Liver (tissue), 9 donors: ENCODE measurements around the gene NPR2. TPM values are rescaled to one million over a fixed set of nuclear protein-coding genes. Genes with fewer than 3 reads are reported as not detected.

Experiments
- DNase-seq: peaks from one replicate; pipeline ENCODE4 v3.0.0-alpha.2; 2017; ENCODE audit warnings: low spot score
- H3K27ac ChIP-seq, 2 donors: one replicate each; pipeline ENCODE4 v1.7.0; 2013; ENCODE audit warnings: inconsistent platforms in 2 of 2, low read length in 2 of 2, control low read depth in 1 of 2, low read depth in 1 of 2, mild to moderate bottlenecking in 1 of 2
- H3K27me3 ChIP-seq, 4 donors: one replicate each; pipeline versions ENCODE4 v1.6.1 to v1.7.0; 2013; ENCODE audit warnings: low read length in 3 of 4, inconsistent platforms in 1 of 4, mild to moderate bottlenecking in 1 of 4, moderate library complexity in 1 of 4; ENCODE audit not compliant: control insufficient read depth in 4 of 4, insufficient read depth in 4 of 4
- H3K36me3 ChIP-seq, 4 donors: one replicate each; pipeline versions ENCODE4 v1.6.1 to v1.7.0; 2013; ENCODE audit warnings: low read length in 3 of 4, mild to moderate bottlenecking in 3 of 4, low read depth in 1 of 4, moderate library complexity in 1 of 4; ENCODE audit not compliant: control insufficient read depth in 4 of 4, insufficient read depth in 3 of 4
- H3K4me1 ChIP-seq, 4 donors: one replicate each; pipeline versions ENCODE4 v1.6.1 to v1.7.0; 2013; ENCODE audit warnings: low read length in 3 of 4, mild to moderate bottlenecking in 3 of 4, moderate library complexity in 1 of 4; ENCODE audit not compliant: control insufficient read depth in 4 of 4, insufficient read depth in 4 of 4
- H3K4me3 ChIP-seq, 3 donors: one replicate each; pipeline versions ENCODE4 v1.6.1 to v1.7.0; 2013; ENCODE audit warnings: low read length in 3 of 3, control low read depth in 1 of 3, low read depth in 1 of 3, mild to moderate bottlenecking in 1 of 3
- H3K9ac ChIP-seq, 2 donors: one replicate each; pipeline ENCODE4 v1.7.0; 2013; ENCODE audit warnings: low read length in 2 of 2, mild to moderate bottlenecking in 2 of 2, moderate library complexity in 2 of 2, control low read depth in 1 of 2, low read depth in 1 of 2
- H3K9me3 ChIP-seq, 4 donors: one replicate each; pipeline versions ENCODE4 v1.6.1 to v1.7.0; 2013; ENCODE audit warnings: low read length in 3 of 4; ENCODE audit not compliant: control insufficient read depth in 4 of 4
- ATF3 ChIP-seq: IDR thresholded peaks from 2 replicates; pipeline ENCODE4 v1.6.1; 2016; ENCODE audit warnings: antibody characterized with exemption
- CTCF ChIP-seq: fragments of 150-350 bp; IDR thresholded peaks from 2 replicates; pipeline ENCODE4 v1.5.1; 2017; ENCODE audit warnings: improper control_type of control experiment, low read depth, low read length; ENCODE audit not compliant: missing input control
- EGR1 ChIP-seq, 2 donors: IDR thresholded peaks; 2 replicates each; pipeline ENCODE4 v1.6.1; 2016 to 2018; ENCODE audit warnings: antibody characterized with exemption in 2 of 2, low read depth in 2 of 2
- FOXA1 ChIP-seq: IDR thresholded peaks from 2 replicates; pipeline ENCODE4 v1.6.1; 2016; ENCODE audit warnings: antibody characterized with exemption
- FOXA2 ChIP-seq: IDR thresholded peaks from 2 replicates; pipeline ENCODE4 v1.6.1; 2016; ENCODE audit warnings: antibody characterized with exemption
- GABPA ChIP-seq, 2 donors: IDR thresholded peaks in 1 of 2; conservative IDR thresholded peaks in 1 of 2; 2 replicates each; pipeline ENCODE4 v1.6.1; 2016; ENCODE audit warnings: antibody characterized with exemption in 2 of 2, mild to moderate bottlenecking in 1 of 2, moderate library complexity in 1 of 2
- HNF4A ChIP-seq, 2 donors: conservative IDR thresholded peaks; 2 replicates each; pipeline ENCODE4 v1.6.1; 2016; ENCODE audit warnings: antibody characterized with exemption in 2 of 2, mild to moderate bottlenecking in 2 of 2
- HNF4G ChIP-seq: IDR thresholded peaks from 2 replicates; pipeline ENCODE4 v1.6.1; 2016; ENCODE audit warnings: antibody characterized with exemption
- JUND ChIP-seq, 2 donors: IDR thresholded peaks; 2 replicates each; pipeline ENCODE4 v1.6.1; 2016; ENCODE audit warnings: antibody characterized with exemption in 2 of 2
- MAX ChIP-seq: IDR thresholded peaks from 2 replicates; pipeline ENCODE4 v1.6.1; 2016; ENCODE audit warnings: antibody characterized with exemption
- NR2F2 ChIP-seq: IDR thresholded peaks from 2 replicates; pipeline ENCODE4 v1.6.1; 2016; ENCODE audit warnings: antibody characterized with exemption
- RAD21 ChIP-seq, 2 donors: IDR thresholded peaks; 2 replicates each; pipeline ENCODE4 v1.6.1; 2016; ENCODE audit warnings: antibody characterized with exemption in 2 of 2, mild to moderate bottlenecking in 2 of 2
- RXRA ChIP-seq, 2 donors: IDR thresholded peaks; 2 replicates each; pipeline ENCODE4 v1.6.1; 2017 to 2018; ENCODE audit warnings: antibody characterized with exemption in 2 of 2, mild to moderate bottlenecking in 1 of 2
- SP1 ChIP-seq: IDR thresholded peaks from 2 replicates; pipeline ENCODE4 v1.6.1; 2018; ENCODE audit warnings: antibody characterized with exemption, mild to moderate bottlenecking
- TAF1 ChIP-seq: conservative IDR thresholded peaks from 2 replicates; pipeline ENCODE4 v1.6.1; 2016; ENCODE audit warnings: antibody characterized with exemption, mild to moderate bottlenecking
- YY1 ChIP-seq: IDR thresholded peaks from 2 replicates; pipeline ENCODE4 v1.6.1; 2016; ENCODE audit warnings: antibody characterized with exemption, mild to moderate bottlenecking
- ZBTB33 ChIP-seq: IDR thresholded peaks from 2 replicates; pipeline ENCODE4 v1.6.1; 2016; ENCODE audit warnings: antibody characterized with exemption
- WGBS: extraction: QIAGEN DNeasy Blood & Tissue Kit; methylation state at CpG from one replicate; pipeline ENCODE4 v1.1.7; 2013; 5-methylcytosine and 5-hydroxymethylcytosine counted together
- polyA plus RNA-seq, 2 donors: library from polyadenylated mRNA; stranded (reverse) in 1 of 2; unstranded in 1 of 2; fragments of 200-250 nt in 1 of 2; fragments of >200 nt in 1 of 2; fragmentation: Nextera tagmentation in 1 of 2; extraction: Ambion mirVana in 1 of 2; gene quantifications; one replicate each; pipeline versions ENCODE4 v1.2.1 to v1.2.3, GENCODE V29; 2013 to 2015
- total RNA-seq, 2 donors: library from RNA; depleted of rRNA; stranded (reverse); fragments of >200 nt; gene quantifications; one replicate each; pipeline ENCODE4 v1.2.3, GENCODE V29; 2014
- TF ChIP-seq, protein P1 (sequence below): IDR thresholded peaks from 2 replicates; pipeline ENCODE4 v1.6.1; 2016; ENCODE audit warnings: antibody characterized with exemption, mild to moderate bottlenecking
- donor health status: healthy.
- donor health status: healthy.
- donor health status: healthy.
- donor health status: healthy.
- donor health status: healthy.

NPR2 gene
- total and polyA plus RNA-seq, 4 donors = 8.6 to 17.1 (median 11.2) TPM

GRCh38 chr9:35835766-35836165 lies 44.4 kb downstream of the NPR2 start:
- Histone ChIP-seq H3K9ac (no peak overlapping the region), H3K4me1 (peaks cover 14 to 30% (median 22%) of the 10 kb centered on the region in 4 donors), H3K4me3 (no peak overlapping the region), H3K9me3 (no peaks in the 10 kb centered on the region), H3K27me3 (no peaks in the 10 kb centered on the region), H3K27ac (peak overlapping the region; percentile 55 to 59), H3K36me3 (no peaks in the 10 kb centered on the region)
- DNase-seq = no peak
- 20% methylated on average over 2 of the region's 2 CpGs for WGBS
- TF ChIP-seq GABPA (IDR thresholded peaks at IDR 0.05 in 1 of 2, conservative IDR thresholded peaks at IDR 0.05 in 1 of 2) (peak in 1 of 2 donors; percentile 67), JUND (IDR thresholded peaks at IDR 0.05) (peak in 1 of 2 donors; percentile 50), RAD21 (IDR thresholded peaks at IDR 0.05) (peak in 1 of 2 donors; percentile 33), FOXA1 (no peak), YY1 (peak; percentile 54), RXRA (IDR thresholded peaks at IDR 0.05) (peak; percentile 91 to 95), MAX (peak; percentile 83), ATF3 (peak; percentile 55), ZBTB33 (no peak), CTCF (no peak), HNF4A (conservative IDR thresholded peaks at IDR 0.05) (peak; percentile 93 to 96), SP1 (peak; percentile 96), EGR1 (IDR thresholded peaks at IDR 0.05; ENCODE audit: low read depth in 2 of 2) (peak in 1 of 2 donors; percentile 75), HNF4G (peak; percentile 78), FOXA2 (no peak), NR2F2 (peak; percentile 90), TAF1 (no peak)
- TF ChIP-seq, protein P1, sequence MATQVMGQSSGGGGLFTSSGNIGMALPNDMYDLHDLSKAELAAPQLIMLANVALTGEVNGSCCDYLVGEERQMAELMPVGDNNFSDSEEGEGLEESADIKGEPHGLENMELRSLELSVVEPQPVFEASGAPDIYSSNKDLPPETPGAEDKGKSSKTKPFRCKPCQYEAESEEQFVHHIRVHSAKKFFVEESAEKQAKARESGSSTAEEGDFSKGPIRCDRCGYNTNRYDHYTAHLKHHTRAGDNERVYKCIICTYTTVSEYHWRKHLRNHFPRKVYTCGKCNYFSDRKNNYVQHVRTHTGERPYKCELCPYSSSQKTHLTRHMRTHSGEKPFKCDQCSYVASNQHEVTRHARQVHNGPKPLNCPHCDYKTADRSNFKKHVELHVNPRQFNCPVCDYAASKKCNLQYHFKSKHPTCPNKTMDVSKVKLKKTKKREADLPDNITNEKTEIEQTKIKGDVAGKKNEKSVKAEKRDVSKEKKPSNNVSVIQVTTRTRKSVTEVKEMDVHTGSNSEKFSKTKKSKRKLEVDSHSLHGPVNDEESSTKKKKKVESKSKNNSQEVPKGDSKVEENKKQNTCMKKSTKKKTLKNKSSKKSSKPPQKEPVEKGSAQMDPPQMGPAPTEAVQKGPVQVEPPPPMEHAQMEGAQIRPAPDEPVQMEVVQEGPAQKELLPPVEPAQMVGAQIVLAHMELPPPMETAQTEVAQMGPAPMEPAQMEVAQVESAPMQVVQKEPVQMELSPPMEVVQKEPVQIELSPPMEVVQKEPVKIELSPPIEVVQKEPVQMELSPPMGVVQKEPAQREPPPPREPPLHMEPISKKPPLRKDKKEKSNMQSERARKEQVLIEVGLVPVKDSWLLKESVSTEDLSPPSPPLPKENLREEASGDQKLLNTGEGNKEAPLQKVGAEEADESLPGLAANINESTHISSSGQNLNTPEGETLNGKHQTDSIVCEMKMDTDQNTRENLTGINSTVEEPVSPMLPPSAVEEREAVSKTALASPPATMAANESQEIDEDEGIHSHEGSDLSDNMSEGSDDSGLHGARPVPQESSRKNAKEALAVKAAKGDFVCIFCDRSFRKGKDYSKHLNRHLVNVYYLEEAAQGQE = peak; percentile 49
